HG02970 (cell line): ENCODE results near the gene BLACAT1.

Source experiments
- ATAC-seq: cut with Tn5 transposase; IDR thresholded peaks from one replicate; pipeline ENCODE4 v1.9.1; 2021; ENCODE audit warnings: mild to moderate bottlenecking, moderate library complexity, moderate number of reproducible peaks; ENCODE audit not compliant: unreplicated experiment, low FRiP score

The BLACAT1 gene

DNA sequence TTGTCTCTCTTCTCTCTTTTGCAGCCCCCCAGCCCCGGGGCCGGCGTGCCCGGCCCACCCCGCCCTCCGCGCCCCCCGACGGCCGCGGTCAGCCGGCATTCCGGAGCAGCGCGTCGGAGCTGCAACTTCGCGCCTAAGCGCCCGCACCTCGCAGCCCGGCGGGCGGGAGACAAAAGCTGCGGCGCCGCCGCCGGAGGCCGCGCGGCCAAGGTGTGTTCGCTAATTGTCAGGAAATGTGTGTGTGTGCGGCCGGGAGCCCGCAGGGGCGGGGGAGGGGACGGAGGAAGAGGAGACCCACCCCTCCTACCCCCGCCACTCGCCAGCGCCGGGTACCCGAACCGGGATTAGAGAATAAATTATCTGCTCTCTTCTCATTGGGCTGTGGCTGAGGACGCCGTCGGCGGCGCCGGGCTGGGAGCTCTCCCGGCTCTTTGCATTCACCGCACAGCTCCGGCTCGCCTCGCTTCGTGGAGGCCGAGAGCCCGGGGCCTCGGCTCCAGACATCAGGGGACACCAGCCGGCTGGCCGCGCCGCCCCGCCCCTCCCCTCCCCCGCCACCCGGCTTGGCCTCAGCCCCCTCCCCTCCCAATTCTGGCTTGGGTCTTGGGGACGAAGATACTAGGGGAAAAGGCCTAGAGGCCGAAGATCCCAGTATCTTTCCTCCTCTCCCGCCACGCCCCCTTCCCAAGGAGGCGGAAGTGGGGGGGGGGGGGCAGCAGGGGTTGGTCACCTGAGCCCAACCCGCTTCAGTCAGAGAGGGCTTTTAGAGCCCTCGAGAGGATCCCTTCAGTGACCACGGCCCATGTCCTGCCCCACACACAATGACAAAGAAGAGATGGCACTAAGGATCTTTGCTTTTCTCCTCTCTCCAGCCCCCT, 1.3 kb upstream of the BLACAT1 start:
- no peak for ATAC-seq

DNA sequence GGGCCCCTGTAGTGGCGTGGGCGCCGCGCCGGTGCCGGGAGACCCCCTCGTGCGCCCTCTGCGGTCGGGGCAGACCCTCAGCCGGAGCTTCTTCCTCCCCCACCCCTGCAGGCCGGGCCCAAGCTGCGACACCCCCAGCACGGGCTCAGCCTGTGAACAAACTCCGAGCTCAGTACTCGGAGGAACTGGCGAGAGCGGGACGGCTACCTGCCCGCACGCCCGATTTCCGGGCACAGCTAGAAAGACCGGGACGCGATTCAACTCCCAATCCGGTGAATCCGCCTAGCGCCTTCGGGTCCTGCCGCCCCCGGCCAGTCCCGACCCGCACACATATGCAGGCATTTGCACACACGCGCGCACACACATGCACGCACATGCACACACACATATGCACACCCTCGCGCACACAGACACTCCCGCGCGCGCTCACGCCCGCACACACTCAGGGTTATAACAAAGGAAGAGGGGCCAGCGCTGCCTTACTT, 580 bp upstream of the BLACAT1 start:
- no peak for ATAC-seq

DNA sequence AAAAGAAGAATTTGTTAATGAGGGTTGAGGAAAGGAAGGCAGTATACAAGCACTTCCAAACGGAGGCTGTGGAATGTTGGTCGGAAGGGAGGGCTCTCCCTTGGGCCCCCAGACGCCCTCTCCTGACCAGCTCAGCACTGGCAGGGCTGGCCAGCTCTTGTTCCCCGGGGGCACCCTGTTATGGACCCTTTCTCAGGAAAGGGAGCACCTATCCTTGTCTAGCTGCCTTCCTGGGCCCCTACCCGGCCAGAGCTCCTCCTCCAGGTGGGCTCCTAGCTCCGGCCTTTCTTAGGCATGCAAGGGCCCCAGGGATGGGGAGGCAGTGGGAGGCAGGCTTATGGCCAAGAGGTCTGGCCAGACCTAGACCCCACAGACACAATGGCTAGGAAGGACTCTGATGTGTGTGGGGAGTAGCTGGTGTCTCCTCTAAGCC, 926 bp downstream of the BLACAT1 start:
- no peak for ATAC-seq

DNA sequence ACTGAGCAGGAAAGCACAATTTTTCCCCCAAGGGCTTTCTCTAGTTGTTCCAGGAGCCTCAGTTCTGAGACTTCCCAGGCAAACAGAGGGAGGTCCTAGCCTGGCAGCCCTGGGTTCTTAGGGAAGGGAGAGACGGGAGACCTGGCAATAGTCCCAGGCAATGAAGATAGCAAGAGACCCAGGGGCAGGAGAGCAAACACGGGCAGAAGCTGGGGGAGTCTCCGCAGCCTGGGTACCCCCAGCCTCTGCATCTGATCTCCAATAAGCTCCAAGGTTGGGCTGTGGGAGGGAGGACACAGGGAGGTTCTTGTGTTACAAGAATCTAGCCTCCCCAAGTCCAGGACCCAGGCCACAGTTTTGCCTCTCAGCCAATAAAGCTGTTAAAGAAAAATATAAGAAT, 2.4 kb downstream of the BLACAT1 start:
- ATAC-seq: no peak

DNA sequence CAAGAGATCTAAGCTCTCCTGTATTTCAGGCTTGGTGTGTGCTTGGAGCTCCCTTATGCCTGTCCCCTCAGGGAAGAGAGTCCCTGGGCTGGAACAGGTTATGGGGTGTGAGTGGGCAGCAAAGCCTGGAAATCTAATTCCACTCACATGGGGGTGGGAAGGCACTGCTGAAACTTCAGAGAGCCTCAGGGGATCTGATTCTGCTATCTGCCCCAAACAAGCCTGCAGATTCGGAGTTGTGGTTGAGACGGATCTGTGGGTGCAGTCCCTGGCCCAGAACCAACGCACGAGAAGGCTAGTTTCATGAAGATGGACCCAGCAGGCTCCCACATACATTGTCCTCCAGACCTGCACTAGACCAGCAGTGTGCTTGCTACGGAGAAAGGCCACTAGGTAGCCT, 2.9 kb downstream of the BLACAT1 start:
- no peak for ATAC-seq

DNA sequence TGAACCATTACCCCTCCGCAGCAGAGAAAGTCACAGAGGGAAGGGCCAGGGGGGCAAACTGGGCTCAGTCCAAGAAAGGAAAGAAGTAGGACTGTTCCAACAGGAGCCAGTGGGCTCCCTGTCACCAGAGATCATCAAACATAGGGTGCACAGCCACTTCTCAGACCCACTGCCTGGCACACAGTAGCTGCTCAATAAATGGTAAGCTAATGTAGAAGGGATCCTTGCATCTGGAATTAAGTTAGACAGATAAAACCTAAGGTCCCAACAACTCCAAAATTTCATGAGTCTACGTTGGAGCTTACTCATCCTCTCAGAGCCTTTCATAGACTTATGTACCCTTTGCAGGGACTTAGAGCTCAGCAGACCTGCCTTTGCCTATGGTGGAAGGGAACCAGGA, 3.5 kb downstream of the BLACAT1 start:
- ATAC-seq: no peak

DNA sequence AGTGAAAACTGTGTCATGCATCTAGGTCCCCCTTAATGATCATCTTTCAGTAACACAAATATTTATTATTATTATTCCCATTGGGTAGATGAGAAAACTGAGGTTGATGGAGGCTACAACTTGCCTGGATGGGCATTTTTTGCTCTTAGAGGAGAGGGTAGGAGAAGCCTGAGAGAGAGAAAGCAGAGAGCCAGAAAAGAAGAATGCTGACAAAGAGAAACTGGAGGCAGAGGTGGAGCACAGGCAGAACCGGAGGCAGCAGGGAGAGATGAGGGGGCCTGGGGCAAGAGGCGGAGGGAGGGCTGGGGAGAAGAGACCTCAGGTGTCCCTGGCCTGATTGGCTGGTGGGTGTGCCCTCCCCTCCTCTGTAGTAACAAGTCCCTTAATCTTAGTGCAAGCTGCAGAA, 4.1 kb downstream of the BLACAT1 start:
- no peak for ATAC-seq

DNA sequence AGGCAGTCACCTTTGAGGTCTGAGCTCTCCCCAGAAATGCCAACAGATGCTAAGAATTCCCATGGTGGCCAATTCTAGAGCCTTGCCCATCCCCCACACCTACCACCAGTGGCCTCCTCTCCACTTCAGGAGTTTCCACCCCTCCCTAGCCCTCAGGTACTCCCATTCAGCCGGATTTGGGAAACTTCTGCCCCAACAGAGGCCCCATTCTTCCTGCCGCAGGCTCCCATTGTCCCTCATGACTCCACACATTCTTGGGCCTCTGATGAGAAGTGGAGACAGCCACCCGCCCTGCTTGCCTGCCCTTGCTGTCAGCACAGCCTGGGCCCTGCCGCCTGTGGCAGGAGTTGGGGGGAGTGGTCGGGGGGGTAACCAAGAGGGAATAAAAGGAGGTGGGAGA, 4.6 kb downstream of the BLACAT1 start:
- ATAC-seq: no peak

DNA sequence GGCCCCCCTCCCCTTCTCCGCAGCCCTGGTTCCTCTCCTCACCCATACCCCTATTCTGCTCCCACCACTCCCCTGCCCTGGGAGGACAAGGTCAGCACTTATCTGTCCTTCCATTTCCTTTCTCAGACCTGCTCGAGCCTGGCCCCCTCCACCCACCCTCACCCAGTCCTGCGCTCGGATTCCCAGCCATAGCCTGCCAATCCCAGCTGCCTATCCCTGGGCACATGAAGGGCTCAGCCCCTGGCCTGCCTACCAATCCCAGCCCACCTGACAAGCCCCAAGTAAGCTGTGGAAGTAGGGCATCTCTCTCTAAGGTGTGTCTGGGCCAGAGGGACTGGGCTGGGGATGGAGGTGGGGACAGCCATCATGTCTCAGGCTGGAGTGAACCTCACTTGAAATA, 5.4 kb downstream of the BLACAT1 start:
- ATAC-seq: no peak

DNA sequence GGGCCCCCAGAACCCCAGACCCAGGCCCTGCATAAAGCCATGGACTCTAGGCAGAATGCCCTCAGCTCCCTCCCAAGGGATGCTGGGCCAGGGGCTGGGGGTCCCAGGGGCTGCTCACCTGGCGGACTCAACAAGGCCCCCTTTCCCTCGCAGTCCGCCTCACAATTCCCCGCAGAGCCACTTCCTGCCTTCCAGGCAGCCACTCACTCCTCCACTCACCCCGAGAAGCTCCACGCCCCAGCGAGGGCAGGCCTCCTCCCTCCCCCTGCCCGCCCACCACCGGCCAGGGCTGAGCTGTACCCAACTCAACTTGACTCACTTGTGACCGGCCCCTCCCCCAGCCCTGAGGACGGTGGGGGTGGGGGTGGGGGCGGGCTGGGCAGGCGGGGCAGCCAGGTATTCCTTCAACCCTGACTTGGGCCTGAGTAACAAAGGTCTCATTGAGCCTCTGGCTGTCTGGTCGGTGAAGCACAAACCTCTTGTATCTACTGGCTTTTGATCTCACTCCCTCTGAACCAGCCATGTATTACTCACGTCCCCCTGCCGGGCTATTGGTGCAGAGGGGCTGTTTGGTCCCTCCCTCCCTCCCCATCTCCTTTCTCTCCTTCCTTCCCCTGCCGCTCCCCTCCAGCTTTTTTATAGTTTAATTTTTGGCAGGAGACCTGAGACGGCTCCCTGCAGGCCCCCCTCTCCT, 5.9 kb downstream of the BLACAT1 start:
- no peak for ATAC-seq

DNA sequence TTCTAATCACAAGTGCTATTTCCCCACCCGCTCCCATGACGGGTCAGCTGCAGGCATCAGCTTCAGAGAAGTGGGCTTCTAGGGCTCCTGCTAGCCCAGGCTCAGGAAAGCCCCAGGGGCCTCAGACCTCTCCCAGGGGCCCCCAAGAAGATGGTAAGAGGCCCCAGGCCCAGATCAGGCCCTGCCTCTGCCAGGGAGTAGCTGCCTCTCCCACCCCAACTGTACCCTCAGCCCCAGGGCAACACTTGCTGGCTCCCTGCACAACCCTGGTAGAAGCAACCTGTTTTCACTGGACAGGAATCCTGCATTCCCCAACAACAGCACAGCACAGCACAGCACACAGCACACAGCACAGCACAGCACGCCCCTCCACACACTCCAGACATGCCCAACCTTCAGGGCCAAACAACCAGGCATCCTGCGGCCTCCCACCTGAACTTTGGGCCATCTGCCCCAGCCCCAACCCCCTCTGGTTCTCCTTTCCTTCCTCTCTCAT, 6.5 kb downstream of the BLACAT1 start:
- ATAC-seq: no peak

DNA sequence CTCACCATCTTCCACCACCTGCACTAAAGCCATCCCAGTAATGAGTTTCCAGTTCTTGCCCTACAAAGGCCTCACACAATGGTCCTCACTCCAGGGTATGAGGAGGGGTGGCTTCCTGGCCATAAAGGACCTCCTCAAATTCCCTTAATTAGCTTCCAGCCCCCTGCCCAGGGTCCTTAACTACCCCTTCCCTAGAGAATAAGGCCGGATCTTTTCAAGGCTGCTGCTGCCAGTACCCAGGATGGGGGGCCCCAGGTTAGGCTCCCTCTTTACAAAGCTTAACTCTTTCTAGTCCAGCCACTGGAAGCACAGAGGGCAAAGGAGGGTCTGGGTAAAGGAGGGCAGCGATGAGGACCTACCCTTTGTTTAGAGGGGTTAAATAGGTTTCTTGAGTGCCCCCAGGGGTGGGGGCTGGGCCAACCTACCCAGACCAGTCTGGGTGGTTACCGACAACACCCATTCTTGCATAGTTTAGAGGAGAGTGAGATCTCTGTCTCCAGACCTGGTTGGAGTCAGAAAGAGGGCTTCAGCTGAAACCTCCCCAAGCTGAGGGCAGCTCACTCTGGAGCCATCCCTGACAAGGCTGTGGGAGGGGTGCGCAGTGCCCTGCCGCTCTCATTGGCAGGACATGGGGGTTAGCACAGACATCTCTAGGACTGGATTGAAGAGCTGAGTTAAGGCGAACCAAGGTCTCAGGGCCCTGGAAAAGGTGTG, 7.1 kb downstream of the BLACAT1 start:
- no peak for ATAC-seq

DNA sequence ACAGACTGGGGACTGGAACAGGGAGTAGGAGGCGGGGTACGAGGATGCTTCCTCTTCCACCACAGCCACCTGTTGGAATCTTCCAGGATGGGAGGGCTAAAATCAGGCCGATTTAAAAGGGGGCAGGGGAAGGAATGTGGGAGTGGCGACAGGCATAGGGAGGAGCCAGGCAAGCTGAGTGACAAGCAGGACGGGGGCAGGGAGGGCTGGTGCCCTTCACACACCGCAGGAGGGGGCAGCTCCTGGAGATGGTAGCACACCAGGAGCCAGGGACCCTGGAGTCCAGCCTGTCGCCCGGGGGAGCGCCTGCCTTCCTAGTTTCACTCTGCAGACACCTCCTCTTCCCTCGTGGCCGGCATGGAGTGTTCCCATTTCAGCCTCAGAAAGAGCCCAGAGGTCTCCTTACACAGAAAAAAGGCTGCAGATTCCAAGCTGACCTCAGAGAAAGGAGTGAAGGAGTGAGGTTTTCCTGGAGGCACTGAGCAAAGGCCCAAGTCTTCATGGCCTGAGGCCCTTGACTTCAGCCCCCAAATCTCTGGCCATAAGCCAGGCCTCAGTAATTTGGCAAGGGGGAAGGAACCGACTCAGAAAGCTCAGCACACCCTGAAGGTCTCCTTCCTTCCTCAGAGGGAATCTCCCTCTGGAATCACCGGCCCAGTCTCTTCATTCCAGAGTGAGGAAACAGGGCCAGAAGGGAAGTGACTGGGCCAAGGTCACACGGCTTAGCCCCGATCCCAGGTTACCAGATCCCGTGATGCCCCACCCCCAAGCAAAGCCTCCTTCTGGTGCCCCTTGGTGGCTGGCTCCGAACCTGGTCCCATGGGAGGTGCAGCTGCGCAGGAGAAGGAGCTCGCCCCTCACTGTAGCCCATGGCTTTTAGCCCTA, 8.1 kb downstream of the BLACAT1 start:
- ATAC-seq: no peak

DNA sequence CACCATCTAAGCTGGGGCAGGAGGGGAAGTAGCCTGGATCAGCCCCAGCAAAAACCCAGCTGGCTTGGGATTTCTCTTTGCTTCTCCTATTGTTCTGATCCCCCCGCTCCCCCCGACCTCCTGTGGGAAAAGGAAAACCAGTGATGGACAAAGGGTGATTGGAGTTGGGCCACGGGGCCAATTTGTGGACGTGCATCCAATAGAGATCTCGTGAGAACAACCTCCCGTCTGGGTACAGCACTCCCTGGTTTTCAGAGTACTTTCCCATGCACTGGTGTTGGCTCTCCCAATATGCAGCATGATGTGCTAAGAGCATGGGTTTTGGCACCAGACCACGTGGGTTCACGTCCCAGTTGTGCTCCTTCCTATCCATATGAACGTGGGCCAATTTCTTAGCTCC, 9.0 kb downstream of the BLACAT1 start:
- ATAC-seq: no peak

DNA sequence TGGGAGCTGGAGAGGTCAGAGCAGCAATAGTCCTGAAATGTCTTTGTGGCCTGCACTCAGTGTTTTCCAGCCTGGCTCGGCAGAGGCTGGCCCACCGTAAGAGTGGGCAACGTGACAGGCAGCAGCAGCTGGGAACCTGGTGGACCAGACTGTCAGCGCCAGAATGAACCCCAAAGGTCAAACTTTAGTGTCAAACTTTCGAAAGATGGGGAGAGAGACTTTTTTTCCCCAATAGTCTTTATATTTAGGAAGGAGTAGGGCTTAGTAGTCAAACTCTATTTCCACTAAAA, 10.3 kb downstream of the BLACAT1 start:
- ATAC-seq: no peak

DNA sequence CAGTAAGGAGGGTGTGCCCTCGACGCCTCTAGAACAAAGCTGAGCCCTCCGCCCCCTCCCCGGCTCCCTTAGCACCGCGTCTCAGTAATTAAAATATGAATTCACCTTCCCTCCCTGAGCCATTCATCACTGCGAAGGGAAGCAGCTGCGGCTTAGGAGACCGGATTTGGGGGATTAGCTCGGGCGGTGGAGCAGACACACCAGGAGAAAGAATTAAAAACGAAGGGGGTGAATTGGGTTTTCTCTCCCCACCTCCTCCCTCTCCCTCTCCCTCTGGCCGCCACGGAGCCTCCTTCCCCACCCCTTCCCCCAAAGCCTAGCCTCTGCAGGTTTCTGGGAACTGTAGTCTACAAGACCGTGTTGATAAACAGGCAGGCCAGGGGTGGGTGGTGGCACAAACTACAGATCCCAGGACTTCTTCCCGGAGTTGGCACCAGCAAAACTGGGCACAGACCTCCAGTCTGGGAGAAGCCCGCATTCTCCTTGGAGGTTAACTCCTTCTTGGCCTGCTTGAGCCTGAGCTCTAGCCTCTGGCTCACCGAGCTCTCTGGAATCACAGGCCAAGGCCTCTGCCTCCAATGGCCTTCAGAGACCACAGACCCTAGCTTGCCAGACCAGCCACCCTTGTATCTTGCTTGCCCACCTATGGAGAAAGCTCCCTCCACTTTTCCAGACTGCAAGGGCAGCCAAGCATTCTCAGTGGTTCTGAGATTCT, 10.8 kb downstream of the BLACAT1 start:
- no peak for ATAC-seq

DNA sequence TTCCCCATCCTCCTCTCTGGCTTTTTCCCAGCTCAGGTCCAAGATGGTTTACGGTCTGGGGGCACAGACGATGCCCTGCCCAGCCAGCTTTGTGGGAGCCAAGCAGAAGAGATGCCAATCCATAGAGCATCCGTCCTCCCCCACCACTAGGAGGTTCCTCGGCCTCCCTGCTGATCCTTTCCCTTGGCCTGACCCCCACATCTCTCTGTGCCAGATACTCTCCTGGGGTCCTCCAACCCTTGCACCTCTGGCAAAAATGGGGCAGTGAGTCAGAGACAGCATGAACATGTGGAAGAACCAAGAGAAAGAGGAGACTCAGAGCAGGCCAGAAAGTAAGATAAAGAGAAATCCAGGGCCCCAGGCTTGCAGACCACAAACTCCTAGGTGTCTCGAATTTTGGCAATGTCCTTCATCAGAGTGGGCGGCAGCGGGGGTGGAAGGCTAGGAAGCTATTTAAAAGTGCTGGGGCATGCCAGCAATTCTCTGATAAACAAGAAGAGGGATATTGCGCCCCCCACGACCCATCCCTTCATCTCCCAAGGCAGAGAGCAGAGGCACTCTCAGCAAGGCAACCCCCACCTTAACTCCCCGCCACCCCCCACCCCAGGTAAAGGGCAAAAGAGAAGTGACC, 11.4 kb downstream of the BLACAT1 start:
- ATAC-seq: no peak

DNA sequence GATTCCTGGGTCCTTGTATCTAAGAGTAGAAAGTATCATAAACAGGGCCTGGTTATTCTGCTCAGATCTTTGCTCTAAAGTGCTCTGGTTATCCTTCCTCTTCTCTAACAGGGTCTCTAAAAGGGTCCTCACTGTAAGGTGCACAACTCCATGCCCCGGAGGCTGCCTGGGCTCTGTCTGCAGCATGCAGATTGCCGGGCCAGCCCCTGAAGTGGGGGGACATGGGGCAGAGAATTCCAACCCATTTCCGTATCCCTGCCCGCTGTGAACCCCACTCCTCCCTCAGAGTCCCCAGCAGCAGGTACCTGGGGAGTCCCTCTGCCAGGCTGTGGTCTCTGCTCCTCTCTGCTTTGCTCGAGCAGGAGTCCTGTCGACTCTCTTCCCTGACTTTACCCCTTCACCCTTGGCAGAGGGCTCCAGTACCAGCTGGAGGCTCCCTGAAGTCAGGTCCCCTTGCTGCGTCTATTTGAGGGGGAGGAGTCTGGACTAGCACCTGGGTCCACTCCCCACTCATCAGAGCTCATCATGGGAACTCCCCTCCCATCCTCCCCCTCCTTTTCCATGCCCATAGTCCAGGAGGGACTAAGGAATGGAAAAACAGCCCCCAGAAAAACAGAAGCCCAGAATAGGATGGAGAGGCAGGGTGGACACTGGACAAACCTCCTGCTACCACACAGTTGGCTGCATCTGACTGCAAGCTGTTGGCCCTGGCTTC, 12.1 kb downstream of the BLACAT1 start:
- ATAC-seq: no peak
